CD4-positive, alpha-beta T cell treated with Interleukin-10 for 1 hour (primary cell): ENCODE results near the gene ELMO2.
A peak's percentile ranks its signal among the peaks of the same experiment; 100 is the strongest.

Source experiments
- DNase-seq: peaks from one replicate; pipeline ENCODE4 v3.0.0-alpha.2; 2020

The ELMO2 gene

GRCh38 chr20:46350201-46350985 lies 56.0 kb downstream of the ELMO2 start:
- DNase-seq = no peak

- no peak for DNase-seq
Measured at GRCh38 chr20:46349742-46350056, 56.7 kb downstream of the ELMO2 start.

GRCh38 chr20:46349035-46349741 lies 57.2 kb downstream of the ELMO2 start:
- peak; percentile 51 for DNase-seq

GRCh38 chr20:46347841-46348803 lies 58.3 kb downstream of the ELMO2 start:
- no peak for DNase-seq

- no peak for DNase-seq
Measured at GRCh38 chr20:46346770-46347169, 59.6 kb downstream of the ELMO2 start.

- no peak for DNase-seq
Measured at GRCh38 chr20:46344488-46345162, 61.8 kb downstream of the ELMO2 start.

- no peak for DNase-seq
Measured at GRCh38 chr20:46343975-46344357, 62.4 kb downstream of the ELMO2 start.

GRCh38 chr20:46343348-46343974 lies 63.0 kb downstream of the ELMO2 start:
- no peak for DNase-seq

GRCh38 chr20:46342451-46343347 lies 63.7 kb downstream of the ELMO2 start:
- no peak for DNase-seq

GRCh38 chr20:46342010-46342378 lies 64.4 kb downstream of the ELMO2 start:
- no peak for DNase-seq

- no peak for DNase-seq
Measured at GRCh38 chr20:46341074-46342009, 65.1 kb downstream of the ELMO2 start.

GRCh38 chr20:46339037-46339436 lies 67.4 kb downstream of the ELMO2 start:
- DNase-seq = no peak

- no peak for DNase-seq
Measured at GRCh38 chr20:46336735-46337134, 69.7 kb downstream of the ELMO2 start.

- DNase-seq = no peak
Measured at GRCh38 chr20:46334303-46334904, 72.0 kb downstream of the ELMO2 start.

- DNase-seq = no peak
Measured at GRCh38 chr20:46333161-46333991, 73.0 kb downstream of the ELMO2 start.

- DNase-seq = no peak
Measured at GRCh38 chr20:46332373-46333160, 73.8 kb downstream of the ELMO2 start.

GRCh38 chr20:46331611-46332361 lies 74.6 kb downstream of the ELMO2 start:
- no peak for DNase-seq
